Placental epithelial cell (primary cell): ENCODE measurements around the gene ABRACL. TPM values are rescaled to one million over a fixed set of nuclear protein-coding genes. Genes with fewer than 3 reads are reported as not detected.

Experiments used
- total RNA-seq: library from RNA; depleted of rRNA; stranded (reverse); fragments of >200 nt; gene quantifications from 2 replicates; pipeline ENCODE4 v1.2.3, GENCODE V29; 2012

ABRACL gene
- 18.1 and 26.9 TPM in 2 replicates for total RNA-seq

DNA sequence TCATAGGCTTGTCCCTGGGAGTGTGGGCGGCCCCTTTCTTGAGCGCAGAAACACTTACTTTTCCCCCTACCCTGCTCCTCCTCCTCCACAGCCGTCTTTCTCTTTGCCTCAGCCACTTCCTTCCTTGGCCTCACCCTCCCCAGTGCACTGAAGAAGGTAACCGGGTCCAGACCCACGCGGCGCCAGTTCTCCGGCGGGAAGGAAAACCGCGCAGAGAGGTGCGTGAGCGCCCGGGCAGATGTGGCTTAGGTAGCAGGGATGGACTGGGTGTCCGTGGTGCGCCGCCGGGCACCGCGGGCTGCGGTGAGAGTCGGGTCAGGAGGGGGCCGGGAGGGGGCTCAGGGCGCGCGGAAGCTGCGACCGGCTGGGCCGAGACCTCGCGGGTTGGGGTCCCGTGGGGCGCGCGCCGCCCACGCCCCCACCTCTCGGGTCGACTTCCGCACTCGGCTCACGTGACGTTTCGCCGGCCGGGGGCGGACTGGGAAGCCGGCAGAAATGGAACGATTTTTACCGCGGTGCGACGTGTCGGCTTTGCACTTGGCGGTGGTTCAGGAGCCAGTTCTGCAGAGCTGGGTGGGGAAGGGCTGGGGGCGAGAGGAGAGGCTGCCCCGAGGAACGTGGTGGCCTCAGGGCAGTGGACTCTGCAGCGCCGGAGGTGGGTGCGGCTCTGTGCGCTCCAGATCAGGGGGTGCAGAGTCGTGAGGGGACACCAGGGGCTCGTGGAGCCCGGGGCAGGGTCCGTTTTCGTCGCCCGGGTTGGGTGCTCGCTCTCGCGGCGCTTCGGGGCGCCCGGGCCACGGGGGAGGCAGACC, at the start of gene ABRACL:
ABRACL (plus strand) TSS at position 88 of the 812 bp plus-strand sequence. CDS start 5,416 bp downstream, outside the sequence.

DNA sequence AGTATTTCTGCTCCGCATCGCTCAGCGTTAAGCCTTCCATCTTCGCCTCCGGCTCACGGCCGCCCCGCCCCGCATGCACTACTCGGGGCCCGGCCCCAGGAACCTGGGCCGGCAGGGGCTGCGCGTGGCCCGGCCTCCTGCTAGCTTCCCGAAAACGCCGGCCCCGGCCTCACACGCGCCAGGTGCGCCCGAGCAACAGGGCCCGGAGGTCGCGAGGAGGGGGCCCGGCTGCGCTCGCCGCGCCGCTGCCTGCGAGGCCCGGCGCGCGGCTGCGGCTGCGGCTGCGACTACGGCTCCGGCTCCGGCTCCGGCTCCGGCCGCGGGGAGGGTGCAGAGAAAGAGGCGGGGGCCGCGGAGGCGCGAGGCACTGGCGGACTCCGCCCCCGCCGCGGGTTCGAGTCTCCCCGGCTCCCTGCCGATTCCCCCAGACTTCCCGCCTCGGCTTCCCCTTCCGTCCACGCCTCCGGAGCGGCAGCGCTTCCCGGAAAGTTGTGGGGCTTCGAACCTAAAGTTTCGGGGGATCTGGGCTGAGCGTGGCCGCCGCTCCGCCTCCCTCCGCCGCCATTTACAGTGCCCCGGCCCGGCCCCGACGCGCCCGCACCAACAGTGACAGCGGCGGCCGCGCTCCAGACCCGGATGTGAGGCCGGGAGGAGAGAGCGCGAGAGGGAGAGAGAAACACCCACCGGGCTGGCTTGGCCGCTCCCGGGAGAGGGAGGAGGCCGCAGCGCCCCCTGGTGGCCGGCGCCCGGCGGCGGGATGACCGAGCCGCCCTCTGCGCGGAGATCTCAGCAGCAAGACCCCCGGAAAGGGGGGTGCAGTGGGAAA, 40.7 kb upstream of the ABRACL start, which contains the start of gene REPS1:
REPS1 (minus strand) TSS at position 611 of the 826 bp plus-strand sequence; CDS start at position 40, 571 bp downstream.

Other genes with a start within 250 kb of the ABRACL start
- gene ECT2L, start 232.7 kb upstream of the ABRACL start, total RNA-seq = 0.39 TPM in 1 of 2 replicates, not detected in the other
- gene REPS1, start 40.5 kb upstream of the ABRACL start, total RNA-seq = 51.0 and 55.0 TPM in 2 replicates
- gene HECA, start 106.3 kb downstream of the ABRACL start, total RNA-seq = 20.4 and 22.3 TPM in 2 replicates